GM20431 (cell line): ENCODE measurements around the gene PTOV1.

Experiments
- in situ Hi-C: fragments of 300-500 bp; cut with MseI, MboI; formaldehyde crosslinking; loops from one replicate; pipeline ENCODE4 v1.15.0; 2020; ENCODE audit warnings: low sequenced_read_pairs; ENCODE audit not compliant: unreplicated experiment

PTOV1 gene

GRCh38 chr19:49857061-49857837, 6.3 kb downstream of the PTOV1 start:
- in situ Hi-C loops = no loop called here

- in situ Hi-C loops = no loop called here
Measured at GRCh38 chr19:49857838-49858087, 6.8 kb downstream of the PTOV1 start.

GRCh38 chr19:49858088-49858985, 7.4 kb downstream of the PTOV1 start:
- in situ Hi-C loops = no loop called here

- in situ Hi-C loops = no loop called here
Measured at GRCh38 chr19:49859682-49860335, 8.8 kb downstream of the PTOV1 start.

GRCh38 chr19:49860336-49861102, 9.6 kb downstream of the PTOV1 start:
- in situ Hi-C loops = no loop called here

GRCh38 chr19:49861107-49861506, 10.1 kb downstream of the PTOV1 start:
- in situ Hi-C loops = no loop called here

- in situ Hi-C loops = no loop called here
Measured at GRCh38 chr19:49861541-49862378, 10.8 kb downstream of the PTOV1 start.

GRCh38 chr19:49862391-49863253, 11.7 kb downstream of the PTOV1 start:
- in situ Hi-C loops = no loop called here

- in situ Hi-C loops = no loop called here
Measured at GRCh38 chr19:49863254-49863934, 12.4 kb downstream of the PTOV1 start.

- in situ Hi-C loops = no loop called here
Measured at GRCh38 chr19:49863935-49864320, 13.0 kb downstream of the PTOV1 start.

GRCh38 chr19:49864890-49865289, 13.9 kb downstream of the PTOV1 start:
- in situ Hi-C loops = no loop called here

GRCh38 chr19:49866933-49867782, 16.2 kb downstream of the PTOV1 start, which contains the start of gene PNKP:
Gene PNKP, minus strand, starts transcription at chr19:49867576. Its CDS starts 372 bp downstream, at chr19:49867204.
- in situ Hi-C loops = no loop called here

GRCh38 chr19:49869009-49869483, 18.1 kb downstream of the PTOV1 start:
- in situ Hi-C loops = no loop called here

GRCh38 chr19:49869484-49870308, 18.7 kb downstream of the PTOV1 start:
- in situ Hi-C loops = no loop called here

- in situ Hi-C loops = no loop called here
Measured at GRCh38 chr19:49870309-49870901, 19.4 kb downstream of the PTOV1 start.
